PC-3 (cell line): ENCODE results near the gene FAM110A. TPM values are rescaled to one million over a fixed set of nuclear protein-coding genes. Genes with fewer than 3 reads are reported as not detected.

ENCODE experiments used
- ATAC-seq: fragments of 200-7000 bp; cut with Tn5 transposase; 2 replicates; pipeline ENCODE4 v1.9.1; 2020; ENCODE audit warnings: mild to moderate bottlenecking, moderate library complexity
- BruUV-seq: library from RNA; stranded (reverse); fragments of 400-500 nt; replicated peaks from 2 replicates; lab custom pipeline; 2021; lab: Mats Ljungman, UMichigan
- CTCF ChIA-PET: fragments of 300-600 bp; sonication (Branson Sonifier 250); formaldehyde crosslinking; loops from one replicate; lab custom pipeline; 2022; ENCODE audit warnings: antibody characterized with exemption; lab: Charles Lee
- POLR2A ChIA-PET: fragments of 300-600 bp; sonication (Branson Sonifier 250); formaldehyde crosslinking; loops from one replicate; lab custom pipeline; 2022; ENCODE audit warnings: antibody characterized with exemption; ENCODE audit not compliant: unreplicated experiment; lab: Charles Lee
- DNase-seq: peaks from one replicate; pipeline ENCODE4 v3.0.0-alpha.2; 2015
- H2AFZ ChIP-seq: fragments of 300-600 bp; sonication (generic); 2 replicates; pipeline ENCODE4 v1.6.0; 2016; ENCODE audit warnings: antibody characterized with exemption, low read length
- H3F3A ChIP-seq: fragments of 300-600 bp; sonication (generic); one replicate; pipeline ENCODE4 v1.6.0; 2017; ENCODE audit warnings: antibody characterized with exemption, low read length, control low read depth, mild to moderate bottlenecking; ENCODE audit not compliant: unreplicated experiment
- H3K27ac ChIP-seq: fragments of 300-600 bp; sonication (generic); 2 replicates; pipeline ENCODE4 v1.5.1; 2016; ENCODE audit warnings: mild to moderate bottlenecking, low read length
- H3K27me3 ChIP-seq: fragments of 300-600 bp; sonication (generic); 2 replicates; pipeline ENCODE4 v1.6.1; 2016; ENCODE audit warnings: low read length, mixed read lengths
- H3K36me3 ChIP-seq: fragments of 300-600 bp; sonication (generic); 2 replicates; pipeline ENCODE4 v1.6.1; 2016; ENCODE audit warnings: low read depth, mixed run types, low read length, mixed read lengths
- H3K4me1 ChIP-seq: fragments of 300-600 bp; sonication (generic); 2 replicates; pipeline ENCODE4 v1.5.1; 2016; ENCODE audit warnings: low read length; ENCODE audit not compliant: insufficient read depth
- H3K4me2 ChIP-seq: fragments of 300-600 bp; sonication (generic); 2 replicates; pipeline ENCODE4 v1.6.0; 2016; ENCODE audit warnings: low read length
- H3K4me3 ChIP-seq: fragments of 300-600 bp; sonication (generic); 2 replicates; pipeline ENCODE4 v1.5.1; 2016; ENCODE audit warnings: mild to moderate bottlenecking, low read length, mixed read lengths
- H3K79me2 ChIP-seq: fragments of 300-600 bp; sonication (generic); 2 replicates; pipeline ENCODE4 v1.6.1; 2017; ENCODE audit warnings: low read length, mixed read lengths
- H3K9ac ChIP-seq: fragments of 300-600 bp; sonication (generic); 2 replicates; pipeline ENCODE4 v1.6.0; 2016; ENCODE audit warnings: mild to moderate bottlenecking, low read length
- H3K9me2 ChIP-seq: fragments of 300-600 bp; sonication (generic); replicated peaks from 2 replicates; pipeline ENCODE4 v1.6.1; 2016; ENCODE audit warnings: mixed run types, low read length, mixed read lengths
- H3K9me3 ChIP-seq: fragments of 300-600 bp; sonication (generic); 2 replicates; pipeline ENCODE4 v1.6.1; 2016; ENCODE audit warnings: low read length, mixed read lengths
- H4K20me1 ChIP-seq: fragments of 300-600 bp; sonication (generic); 2 replicates; pipeline ENCODE4 v1.6.1; 2016; ENCODE audit warnings: low read length, mixed read lengths
- CTCF ChIP-seq: fragments of 300-600 bp; sonication (generic); conservative IDR thresholded peaks from 2 replicates; pipeline ENCODE4 v1.5.1; 2017; ENCODE audit warnings: antibody characterized with exemption, low read depth, mild to moderate bottlenecking, low read length
- EZH2 ChIP-seq: fragments of 300-600 bp; sonication (generic); IDR thresholded peaks from one replicate; pipeline ENCODE4 v1.6.1; 2017; ENCODE audit warnings: antibody characterized with exemption, mild to moderate bottlenecking, low read length; ENCODE audit not compliant: unreplicated experiment
- EZH2phosphoT487 ChIP-seq: fragments of 300-600 bp; sonication (generic); IDR thresholded peaks from 2 replicates; pipeline ENCODE4 v1.6.1; 2018; ENCODE audit warnings: mild to moderate bottlenecking, antibody characterized with exemption, low read length, borderline replicate concordance
- intact Hi-C: fragments of 100-400 bp; cut with micrococcal nuclease; formaldehyde crosslinking; loops from 2 replicates; pipeline ENCODE4 v1.9.0; 2023
- total RNA-seq: library from RNA; depleted of rRNA; stranded (reverse); fragments of >200 nt; gene quantifications from 2 replicates; pipeline ENCODE4 v1.2.3, GENCODE V29; 2014

FAM110A gene
- total RNA-seq, 1 experiment from 2014 or later: 28.4 TPM

GRCh38 chr20:845226-845868, 11.8 kb downstream of the FAM110A start:
- Histone ChIP-seq H3F3A (no peaks in the 10 kb centered on the region), H3K9me3 (no peaks in the 10 kb centered on the region), H3K36me3 (peaks cover 10% of the 10 kb centered on the region; the same call in 1 of the 2 replicates), H3K4me2 (no peak overlapping the region), H3K9ac (no peak overlapping the region), H3K27ac (no peak overlapping the region), H3K79me2 (peaks cover 53% of the 10 kb centered on the region), H3K27me3 (no peaks in the 10 kb centered on the region), H3K4me3 (no peak overlapping the region), H2AFZ (no peak overlapping the region), H3K9me2 (no peaks in the 10 kb centered on the region), H4K20me1 (peaks cover 4% of the 10 kb centered on the region; the same call in 1 of the 2 replicates), H3K4me1 (peaks cover 32% of the 10 kb centered on the region)
- ChIA-PET POLR2A (no interaction called here), CTCF (no interaction called here)
- DNase-seq: no peak
- BruUV-seq: TSS peak; percentile 12
- ATAC-seq: no peak
- intact Hi-C loops: no loop called here
- TF ChIP-seq EZH2phosphoT487 (no peak), EZH2 (no peak)

GRCh38 chr20:845941-846893, 12.7 kb downstream of the FAM110A start:
- no peak for TF ChIP-seq CTCF
- no peak for TF ChIP-seq EZH2
- no peak for TF ChIP-seq EZH2phosphoT487
- H3F3A ChIP-seq: no peaks in the 10 kb centered on the region
- H3K27me3 ChIP-seq: no peaks in the 10 kb centered on the region
- intact Hi-C loops: no loop called here
- H3K36me3 ChIP-seq: peaks cover 10% of the 10 kb centered on the region; the same call in 1 of the 2 replicates
- no peak overlapping the region for H3K9ac ChIP-seq
- no peak overlapping the region for H2AFZ ChIP-seq
- peaks cover 28% of the 10 kb centered on the region for H3K4me1 ChIP-seq
- H3K27ac ChIP-seq: no peak overlapping the region
- H3K4me3 ChIP-seq: no peak overlapping the region
- H3K79me2 ChIP-seq: peaks cover 46% of the 10 kb centered on the region
- DNase-seq (no peak), ATAC-seq (no peak)
- BruUV-seq: no TSS peak
- no peaks in the 10 kb centered on the region for H3K9me2 ChIP-seq
- CTCF ChIA-PET: no interaction called here
- H3K9me3 ChIP-seq: no peaks in the 10 kb centered on the region
- POLR2A ChIA-PET: interaction anchor here (0.5 kb wide), 1 partner anchor 106 kb away, joined by 3 read pairs; no protein-coding TSS in a partner anchor
- H4K20me1 ChIP-seq: peaks cover 4% of the 10 kb centered on the region; the same call in 1 of the 2 replicates
- no peak overlapping the region for H3K4me2 ChIP-seq

- Histone ChIP-seq H3K9me2 (no peaks in the 10 kb centered on the region), H3K4me3 (no peak overlapping the region), H3K4me1 (peaks cover 26% of the 10 kb centered on the region), H3F3A (no peaks in the 10 kb centered on the region), H3K36me3 (peaks cover 10% of the 10 kb centered on the region; the same call in 1 of the 2 replicates), H2AFZ (no peak overlapping the region), H3K79me2 (peaks cover 39% of the 10 kb centered on the region), H3K27ac (no peak overlapping the region), H3K9ac (no peak overlapping the region), H4K20me1 (peaks cover 4% of the 10 kb centered on the region; the same call in 1 of the 2 replicates), H3K9me3 (no peaks in the 10 kb centered on the region), H3K4me2 (no peak overlapping the region), H3K27me3 (no peaks in the 10 kb centered on the region)
- CTCF ChIA-PET: no interaction called here
- BruUV-seq: no TSS peak
- POLR2A ChIA-PET: interaction anchor here (0.5 kb wide), 1 partner anchor 107 kb away, joined by 3 read pairs; no protein-coding TSS in a partner anchor
- no peak for ATAC-seq
- DNase-seq: no peak
- no peak for TF ChIP-seq EZH2
- TF ChIP-seq CTCF: no peak
- no peak for TF ChIP-seq EZH2phosphoT487
- intact Hi-C loops: no loop called here
Measured at GRCh38 chr20:846894-847278, 13.4 kb downstream of the FAM110A start.
